DND-41 (cell line): Measurements from ENCODE around the gene SCLT1.

Experiments
- CTCF ChIP-seq: IDR thresholded peaks from 2 replicates; pipeline ENCODE4 v1.5.1; 2012; ENCODE audit warnings: borderline replicate concordance, low read length, moderate library complexity, mild to moderate bottlenecking; ENCODE audit not compliant: poor library complexity, severe bottlenecking; ENCODE audit errors: extremely low read depth
- EZH2 ChIP-seq: IDR thresholded peaks from 3 replicates; pipeline ENCODE4 v1.6.1; 2012; ENCODE audit warnings: borderline replicate concordance, low read depth, mild to moderate bottlenecking, moderate library complexity, low read length, inconsistent platforms; ENCODE audit not compliant: severe bottlenecking

DNA sequence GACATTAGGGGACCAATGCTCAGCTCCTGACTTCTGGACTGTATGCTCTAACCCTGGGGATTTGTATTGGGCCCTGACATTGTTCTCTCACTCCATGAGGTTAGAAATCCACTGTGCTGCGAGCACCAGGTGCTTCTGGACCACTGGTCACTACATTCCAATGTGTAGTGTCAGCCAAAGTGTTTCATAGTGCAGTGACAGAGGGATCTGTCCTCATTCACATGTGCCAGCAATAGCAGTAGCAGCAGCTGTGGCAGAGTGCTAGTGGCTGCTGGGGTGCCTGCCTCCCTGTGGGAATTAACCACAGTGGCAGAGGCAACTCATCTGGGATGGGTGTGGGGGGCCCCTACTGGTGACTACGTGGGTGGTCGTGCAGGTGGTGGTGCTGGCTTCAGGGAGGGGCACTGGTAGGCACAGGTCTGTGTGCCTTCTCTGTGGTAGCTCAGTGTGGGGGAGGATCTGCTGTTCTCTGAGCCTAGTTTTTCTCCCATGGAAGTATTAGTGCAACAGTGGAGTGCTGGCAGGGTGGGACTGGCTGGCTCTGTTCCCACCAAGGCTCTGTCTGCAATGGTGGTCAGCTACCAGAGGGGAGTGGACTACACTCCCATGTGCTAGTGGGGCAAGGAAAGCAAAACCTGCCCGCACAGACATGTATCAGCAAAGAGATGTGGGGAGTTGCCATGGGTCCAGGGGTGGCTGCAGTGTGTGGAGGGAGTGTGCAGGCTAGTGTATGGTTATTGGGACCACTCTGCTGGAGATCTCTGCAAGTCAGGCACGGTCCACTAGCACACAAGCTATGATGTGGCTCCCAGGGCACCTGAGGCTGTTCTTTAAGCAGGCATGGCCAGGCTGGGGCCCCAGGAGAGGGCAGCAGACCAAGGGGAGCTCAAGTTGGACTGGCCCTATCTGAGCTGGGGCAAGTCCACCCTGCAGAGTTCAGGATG, 78.5 kb downstream of the SCLT1 start:
- peak; percentile 35 for TF ChIP-seq CTCF
- no peak for TF ChIP-seq EZH2
